Prostate gland (tissue), 1 donor: Measurements from ENCODE around the gene KDM4C.

Source experiments
- POLR2A ChIP-seq: fragments of 450-650 bp; IDR thresholded peaks from one replicate; pipeline ENCODE4 v1.6.1; 2016; ENCODE audit warnings: antibody characterized with exemption, mild to moderate bottlenecking
- POLR2AphosphoS5 ChIP-seq: sonication (generic); formaldehyde crosslinking; IDR thresholded peaks from one replicate; pipeline ENCODE4 v1.6.1; 2017; ENCODE audit warnings: antibody characterized with exemption

GRCh38 chr9:7150153-7150890, 392.5 kb downstream of the KDM4C start:
- no peak for TF ChIP-seq POLR2A
- TF ChIP-seq POLR2AphosphoS5: no peak
